ENCODE data around the gene UBE2U. TPM values are rescaled to one million over a fixed set of nuclear protein-coding genes. Genes with fewer than 3 reads are reported as not detected.

Gene UBE2U
- total and polyA plus RNA-seq, 8 donors, result 0.14 to 0.81 (median 0.63) TPM; not detected in 4

DNA sequence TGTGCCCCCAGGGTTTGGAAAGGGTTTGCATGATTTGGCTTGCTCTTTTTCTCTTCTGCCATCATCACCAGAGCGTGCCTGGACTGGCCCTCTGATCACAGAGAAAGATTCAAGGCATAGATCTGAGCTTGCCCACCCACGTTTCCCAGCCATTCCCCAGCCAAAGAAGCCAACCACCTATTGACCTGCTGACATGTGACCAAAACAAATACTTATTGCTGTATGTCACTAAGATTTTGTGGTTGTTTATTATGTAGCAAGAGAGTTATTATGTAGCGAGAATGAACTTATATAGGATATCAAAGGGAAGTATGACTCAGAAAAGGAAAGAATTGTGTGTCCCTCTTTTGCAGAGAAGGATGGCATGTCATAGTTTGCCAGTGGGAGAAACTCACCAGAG, 59.9 kb downstream of the UBE2U start:
- Histone ChIP-seq H3K4me3 (no peak overlapping the region), H3K9me3 (no peaks in the 10 kb centered on the region), H3K36me3 (no peaks in the 10 kb centered on the region), H3K27me3 (no peaks in the 10 kb centered on the region), H3K27ac (no peak overlapping the region), H3K4me1 (no peaks in the 10 kb centered on the region)
- intact Hi-C loops (cut with DNase I), result loop anchor here in 1 of 3 donors (10.0 kb wide), 2 partner anchors 411 to 561 kb away; no protein-coding TSS in a partner anchor
- ATAC-seq (no peak), DNase-seq (no peak), FAIRE-seq (no peak)
- no peak for TF ChIP-seq CTCF (IDR thresholded peaks at IDR 0.05)
- WGBS, 2 donors, result 88 to 89% methylated on average over 3 of the region's 3 CpGs

- FAIRE-seq (no peak), ATAC-seq (no peak)
- intact Hi-C loops (cut with DNase I), result loop anchor here in 1 of 3 donors (10.0 kb wide), 2 partner anchors 411 to 561 kb away; no protein-coding TSS in a partner anchor
These were observed 60.4 kb downstream of the UBE2U start for GRCh38 chr1:64263856-64264255.

GRCh38 chr1:64265141-64265540, 61.7 kb downstream of the UBE2U start:
- Histone ChIP-seq H3K4me1 (no peaks in the 10 kb centered on the region), H3K27me3 (no peaks in the 10 kb centered on the region), H3K27ac (no peak overlapping the region), H3K36me3 (no peaks in the 10 kb centered on the region), H3K4me3 (no peak overlapping the region), H3K9me3 (no peaks in the 10 kb centered on the region)
- TF ChIP-seq CTCF (IDR thresholded peaks at IDR 0.05), result no peak
- DNase-seq, result no peak
- ATAC-seq, result no peak
- intact Hi-C loops (cut with DNase I), result loop anchor here in 1 of 3 donors (10.0 kb wide), 2 partner anchors 410 to 560 kb away; no protein-coding TSS in a partner anchor
- no peak for FAIRE-seq
- 73 to 75% methylated on average over 2 of the region's 2 CpGs for WGBS, 2 donors

More at GRCh38 chr1:64263856-64264255, 60.4 kb downstream of the UBE2U start:
- Histone ChIP-seq H3K36me3 (no peaks in the 10 kb centered on the region), H3K9me3 (no peaks in the 10 kb centered on the region), H3K4me1 (no peaks in the 10 kb centered on the region), H3K27me3 (no peaks in the 10 kb centered on the region), H3K27ac (no peak overlapping the region), H3K4me3 (no peak overlapping the region)
- 74 to 82% methylated on average over 2 of the region's 2 CpGs for WGBS, 2 donors
- TF ChIP-seq CTCF (IDR thresholded peaks at IDR 0.05), result no peak
- no peak for DNase-seq

- Histone ChIP-seq H3K27me3 (no peaks in the 10 kb centered on the region), H3K4me1 (no peaks in the 10 kb centered on the region), H3K36me3 (no peaks in the 10 kb centered on the region), H3K27ac (no peak overlapping the region), H3K4me3 (no peak overlapping the region), H3K9me3 (no peaks in the 10 kb centered on the region)
- DNase-seq (no peak), ATAC-seq (no peak), FAIRE-seq (no peak)
- WGBS, 2 donors, result 29 to 32% methylated on average over 2 of the region's 2 CpGs
- no peak for TF ChIP-seq CTCF (IDR thresholded peaks at IDR 0.05)
- intact Hi-C loops (cut with DNase I), result loop anchor here in 1 of 3 donors (10.0 kb wide), 2 partner anchors 408 to 558 kb away; no protein-coding TSS in a partner anchor
These were observed 63.6 kb downstream of the UBE2U start for GRCh38 chr1:64266991-64267390.
